M059J (cell line): ENCODE results near the gene PIMREG. TPM values are rescaled to one million over a fixed set of nuclear protein-coding genes. Genes with fewer than 3 reads are reported as not detected.

ENCODE experiments used
- DNase-seq: peaks from one replicate; pipeline ENCODE4 v3.0.0-alpha.2; 2012; ENCODE audit warnings: low read depth
- total RNA-seq: library from RNA; depleted of rRNA; stranded (reverse); fragments of >200 nt; shearing (Covaris generic); gene quantifications from 2 replicates; pipeline ENCODE4 v1.2.3, GENCODE V29; 2014

PIMREG gene
- total RNA-seq, 1 experiment from 2014 or later = 87.3 TPM

GRCh38 chr17:6437956-6438355 lies 6.3 kb upstream of the PIMREG start:
- no peak for DNase-seq

GRCh38 chr17:6439951-6440350 lies 4.3 kb upstream of the PIMREG start:
- DNase-seq = no peak

- DNase-seq = no peak
Measured at GRCh38 chr17:6442775-6443174, 1.5 kb upstream of the PIMREG start.

- no peak for DNase-seq
Measured at GRCh38 chr17:6444571-6445335, 498 bp downstream of the PIMREG start.

GRCh38 chr17:6446516-6447100 lies 2.4 kb downstream of the PIMREG start:
- DNase-seq = no peak

GRCh38 chr17:6448473-6448872 lies 4.2 kb downstream of the PIMREG start:
- no peak for DNase-seq

GRCh38 chr17:6449307-6449706 lies 5.1 kb downstream of the PIMREG start:
- no peak for DNase-seq

- DNase-seq = no peak
Measured at GRCh38 chr17:6450926-6451832, 6.9 kb downstream of the PIMREG start.

- no peak for DNase-seq
Measured at GRCh38 chr17:6452471-6453266, 8.4 kb downstream of the PIMREG start.

GRCh38 chr17:6453279-6454024 lies 9.2 kb downstream of the PIMREG start:
- DNase-seq = no peak

- no peak for DNase-seq
Measured at GRCh38 chr17:6454495-6455320, 10.5 kb downstream of the PIMREG start.

GRCh38 chr17:6455321-6455705 lies 11.1 kb downstream of the PIMREG start:
- no peak for DNase-seq

GRCh38 chr17:6456321-6456720 lies 12.1 kb downstream of the PIMREG start:
- DNase-seq = no peak

GRCh38 chr17:6456914-6457687 lies 12.8 kb downstream of the PIMREG start:
- DNase-seq = peak; percentile 88

GRCh38 chr17:6457688-6458459 lies 13.6 kb downstream of the PIMREG start:
- peak; percentile 46 for DNase-seq

GRCh38 chr17:6458460-6458950 lies 14.2 kb downstream of the PIMREG start:
- DNase-seq = no peak

- DNase-seq = no peak
Measured at GRCh38 chr17:6460531-6461161, 16.4 kb downstream of the PIMREG start.

GRCh38 chr17:6461246-6461645 lies 17.0 kb downstream of the PIMREG start:
- DNase-seq = no peak
